Prostate gland (tissue), 2 donors: ENCODE results near the gene KRTAP15-1. TPM values are rescaled to one million over a fixed set of nuclear protein-coding genes. Genes with fewer than 3 reads are reported as not detected.

Experiments
- DNase-seq: peaks from one replicate; pipeline ENCODE4 v3.0.0-alpha.2; 2019; ENCODE audit warnings: low spot score
- H3K27ac ChIP-seq, 2 donors: fragments of 200-600 bp; sonication (generic); 2 replicates each; pipeline ENCODE4 v1.5.1; 2017 to 2019
- H3K27me3 ChIP-seq: fragments of 200-600 bp; sonication (generic); replicated peaks from 2 replicates; pipeline ENCODE4 v1.5.1; 2019; ENCODE audit not compliant: insufficient read depth
- H3K36me3 ChIP-seq, 2 donors: fragments of 200-600 bp; sonication (generic); 1 replicate in 1 of 2; 2 replicates in 1 of 2; pipeline versions ENCODE4 v1.5.1 to v1.8.1; 2017 to 2019
- H3K4me1 ChIP-seq: fragments of 200-600 bp; sonication (generic); replicated peaks from 2 replicates; pipeline ENCODE4 v1.5.1; 2019
- H3K4me3 ChIP-seq, 2 donors: fragments of 200-600 bp; sonication (generic); 2 replicates each; pipeline ENCODE4 v1.5.1; 2017 to 2019
- H3K9me3 ChIP-seq: fragments of 200-600 bp; sonication (generic); 2 replicates; pipeline ENCODE4 v1.5.1; 2017
- POLR2A ChIP-seq: fragments of 450-650 bp; IDR thresholded peaks from one replicate; pipeline ENCODE4 v1.6.1; 2016; ENCODE audit warnings: antibody characterized with exemption, mild to moderate bottlenecking
- POLR2AphosphoS5 ChIP-seq: sonication (generic); formaldehyde crosslinking; IDR thresholded peaks from one replicate; pipeline ENCODE4 v1.6.1; 2017; ENCODE audit warnings: antibody characterized with exemption
- WGBS: methylation state at CpG from one replicate; pipeline ENCODE4 v1.1.5; 2018; 5-methylcytosine and 5-hydroxymethylcytosine counted together
- intact Hi-C: fragments of 100-400 bp; cut with DNase I; formaldehyde crosslinking; loops from one replicate; pipeline ENCODE4 v1.14.2; 2022
- total RNA-seq, 2 donors: library from RNA; depleted of rRNA; stranded (reverse); fragments of >200 nt; gene quantifications; one replicate each; pipeline ENCODE4 v1.1.0, GENCODE V29; 2016
- TF ChIP-seq, protein P1 (sequence below), 4 experiments: fragments of 200-600 bp in 2 of 4; fragments of 450-650 bp in 2 of 4; sonication (generic) in 2 of 4; IDR thresholded peaks; 1 replicate in 3 of 4; 2 replicates in 1 of 4; pipeline ENCODE4 v1.5.1; 2016 to 2019; ENCODE audit warnings: antibody characterized with exemption in 4 of 4, mild to moderate bottlenecking in 2 of 4, moderate library complexity in 2 of 4

KRTAP15-1 gene
- total RNA-seq, 2 donors from 2014 or later = not detected

DNA sequence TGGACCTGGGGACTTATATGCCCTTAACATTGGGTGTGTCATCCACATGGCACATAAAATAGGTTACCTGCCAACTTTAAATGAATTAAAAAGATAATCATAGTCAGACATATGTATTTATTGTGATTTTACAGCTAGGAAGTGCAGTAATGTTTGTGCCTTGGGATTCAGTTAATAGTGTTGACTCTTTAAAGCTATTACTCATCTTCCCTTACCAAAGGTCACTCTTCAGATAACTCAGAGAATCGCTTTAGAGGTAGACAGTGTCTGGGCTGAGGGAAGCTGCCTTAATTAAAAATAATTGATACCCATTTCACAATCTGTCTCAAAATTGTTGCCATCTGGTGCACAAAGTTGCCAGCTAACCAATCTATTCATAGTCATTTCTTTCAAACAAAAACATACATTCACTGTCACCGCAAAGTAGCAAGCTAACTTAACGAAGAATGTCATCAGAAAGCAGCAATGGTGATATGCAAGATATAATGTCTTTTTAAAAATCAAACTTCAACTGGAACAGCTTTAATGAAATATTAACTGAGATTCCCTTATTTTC, 3.0 kb upstream of the KRTAP15-1 start:
- Histone ChIP-seq H3K27me3 (no peaks in the 10 kb centered on the region), H3K9me3 (no peaks in the 10 kb centered on the region), H3K27ac (no peak overlapping the region), H3K36me3 (no peaks in the 10 kb centered on the region), H3K4me3 (no peak overlapping the region), H3K4me1 (no peaks in the 10 kb centered on the region)
- DNase-seq = no peak
- intact Hi-C loops = no loop called here
- 76% methylated on average over 3 of the region's 3 CpGs for WGBS
- TF ChIP-seq POLR2A (no peak), POLR2AphosphoS5 (no peak)
- TF ChIP-seq, protein P1, sequence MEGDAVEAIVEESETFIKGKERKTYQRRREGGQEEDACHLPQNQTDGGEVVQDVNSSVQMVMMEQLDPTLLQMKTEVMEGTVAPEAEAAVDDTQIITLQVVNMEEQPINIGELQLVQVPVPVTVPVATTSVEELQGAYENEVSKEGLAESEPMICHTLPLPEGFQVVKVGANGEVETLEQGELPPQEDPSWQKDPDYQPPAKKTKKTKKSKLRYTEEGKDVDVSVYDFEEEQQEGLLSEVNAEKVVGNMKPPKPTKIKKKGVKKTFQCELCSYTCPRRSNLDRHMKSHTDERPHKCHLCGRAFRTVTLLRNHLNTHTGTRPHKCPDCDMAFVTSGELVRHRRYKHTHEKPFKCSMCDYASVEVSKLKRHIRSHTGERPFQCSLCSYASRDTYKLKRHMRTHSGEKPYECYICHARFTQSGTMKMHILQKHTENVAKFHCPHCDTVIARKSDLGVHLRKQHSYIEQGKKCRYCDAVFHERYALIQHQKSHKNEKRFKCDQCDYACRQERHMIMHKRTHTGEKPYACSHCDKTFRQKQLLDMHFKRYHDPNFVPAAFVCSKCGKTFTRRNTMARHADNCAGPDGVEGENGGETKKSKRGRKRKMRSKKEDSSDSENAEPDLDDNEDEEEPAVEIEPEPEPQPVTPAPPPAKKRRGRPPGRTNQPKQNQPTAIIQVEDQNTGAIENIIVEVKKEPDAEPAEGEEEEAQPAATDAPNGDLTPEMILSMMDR (IDR thresholded peaks at IDR 0.05) = no peak

DNA sequence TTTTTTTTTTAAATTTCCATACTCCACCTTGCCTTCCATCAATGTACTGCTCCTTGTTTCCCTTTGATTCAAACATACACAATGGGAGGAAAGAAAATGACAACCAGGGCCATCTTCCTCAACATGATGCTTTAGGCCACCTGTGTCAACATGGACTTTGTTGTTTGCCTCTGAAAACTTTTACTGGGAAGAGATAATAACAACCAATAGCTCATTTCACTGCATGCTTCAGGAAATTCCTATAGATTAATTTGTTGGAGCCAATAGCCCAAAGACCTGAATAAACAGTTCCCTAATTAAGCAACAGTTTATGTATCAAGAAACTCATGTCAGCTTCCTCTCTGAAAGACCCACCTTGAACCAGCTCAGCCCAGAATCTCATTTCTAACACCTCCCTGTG, 3.2 kb downstream of the KRTAP15-1 start:
- no peaks in the 10 kb centered on the region for H3K36me3 ChIP-seq
- H3K9me3 ChIP-seq = no peaks in the 10 kb centered on the region
- no peak overlapping the region for H3K4me3 ChIP-seq
- TF ChIP-seq, protein P1 (IDR thresholded peaks at IDR 0.05) = no peak
- no peak for TF ChIP-seq POLR2AphosphoS5
- TF ChIP-seq POLR2A = no peak
- no peaks in the 10 kb centered on the region for H3K27me3 ChIP-seq
- no peak for DNase-seq
- intact Hi-C loops = no loop called here
- no peaks in the 10 kb centered on the region for H3K4me1 ChIP-seq
- no peak overlapping the region for H3K27ac ChIP-seq

DNA sequence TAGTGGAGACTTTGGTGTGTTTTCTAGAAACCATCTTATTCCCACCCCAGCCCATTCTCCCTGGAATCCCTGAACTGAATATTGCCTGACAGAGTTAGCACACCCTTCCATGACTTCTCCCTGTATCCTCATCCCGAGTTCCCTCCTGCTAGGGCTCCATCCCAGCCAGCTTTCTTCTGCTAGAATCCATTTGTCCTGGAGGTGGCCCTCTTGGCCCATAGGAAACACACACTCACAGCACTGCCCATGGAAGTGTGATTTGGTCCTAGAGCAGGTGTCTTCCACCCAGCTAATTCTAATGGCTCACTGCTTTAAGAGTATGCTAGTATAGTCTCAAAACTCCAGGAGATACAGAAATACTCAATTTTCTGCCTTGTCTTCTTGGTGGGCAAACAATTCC, 4.1 kb downstream of the KRTAP15-1 start:
- Histone ChIP-seq H3K4me1 (no peaks in the 10 kb centered on the region), H3K4me3 (no peak overlapping the region)
- WGBS = 59% methylated on average over 1 of the region's 1 CpG

DNA sequence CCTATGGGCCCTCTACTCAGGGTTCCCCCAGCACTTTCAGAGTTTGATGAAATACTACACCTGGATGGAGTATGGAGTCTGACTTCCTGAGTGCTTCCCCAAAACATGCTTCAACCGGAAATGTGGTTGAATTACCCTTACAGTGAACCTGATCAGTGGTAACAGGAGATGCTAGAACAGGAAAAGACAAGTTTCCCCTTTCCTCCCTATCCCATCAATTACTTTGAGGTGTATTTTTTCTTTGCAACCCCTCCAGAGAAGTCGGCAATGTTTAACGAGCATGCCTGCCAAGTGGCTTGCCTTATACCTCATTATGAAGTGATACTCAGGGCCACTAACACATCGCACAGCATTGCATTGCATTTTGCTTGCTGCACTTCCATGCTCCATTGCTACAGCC, 7.0 kb downstream of the KRTAP15-1 start:
- 26% methylated on average over 4 of the region's 4 CpGs for WGBS
- intact Hi-C loops = no loop called here
- Histone ChIP-seq H3K4me3 (no peak overlapping the region), H3K27me3 (no peaks in the 10 kb centered on the region), H3K27ac (no peak overlapping the region), H3K4me1 (no peaks in the 10 kb centered on the region), H3K36me3 (no peaks in the 10 kb centered on the region), H3K9me3 (no peaks in the 10 kb centered on the region)
- no peak for TF ChIP-seq POLR2AphosphoS5
- TF ChIP-seq, protein P1 (IDR thresholded peaks at IDR 0.05) = no peak
- TF ChIP-seq POLR2A = no peak
- DNase-seq = no peak

More for the DNA sequence above, 4.1 kb downstream of the KRTAP15-1 start:
- TF ChIP-seq POLR2AphosphoS5 (no peak), POLR2A (no peak)
- TF ChIP-seq, protein P1 (IDR thresholded peaks at IDR 0.05) = no peak
- Histone ChIP-seq H3K27ac (no peak overlapping the region), H3K9me3 (no peaks in the 10 kb centered on the region), H3K36me3 (no peaks in the 10 kb centered on the region), H3K27me3 (no peaks in the 10 kb centered on the region)
- no peak for DNase-seq
- intact Hi-C loops = no loop called here

DNA sequence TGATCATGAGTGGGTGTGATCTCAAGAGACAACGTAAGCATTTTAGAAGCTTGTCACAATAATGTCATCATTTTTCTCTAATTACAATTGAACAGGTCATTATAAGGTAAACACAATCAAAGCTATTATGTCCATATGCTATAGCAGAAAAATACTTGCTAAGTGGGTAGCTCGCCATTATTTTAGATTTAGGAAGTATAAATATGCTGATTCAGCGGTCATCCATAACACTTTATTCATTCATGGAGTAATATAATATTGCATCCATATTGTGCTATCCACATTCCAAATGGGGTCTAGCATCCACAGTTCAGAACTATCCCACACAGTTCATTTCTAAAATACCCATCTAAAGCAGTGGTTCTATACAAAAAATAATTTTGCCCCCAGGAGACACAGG, 8.4 kb downstream of the KRTAP15-1 start:
- Histone ChIP-seq H3K9me3 (no peaks in the 10 kb centered on the region), H3K4me1 (no peaks in the 10 kb centered on the region), H3K36me3 (no peaks in the 10 kb centered on the region), H3K27me3 (no peaks in the 10 kb centered on the region), H3K27ac (no peak overlapping the region), H3K4me3 (no peak overlapping the region)
- WGBS = 96% methylated on average over 3 of the region's 3 CpGs
- DNase-seq = no peak
- TF ChIP-seq, protein P1 (IDR thresholded peaks at IDR 0.05) = no peak
- TF ChIP-seq POLR2A = no peak
- TF ChIP-seq POLR2AphosphoS5 = no peak
- intact Hi-C loops = no loop called here
